Measurements from ENCODE around the gene HLCS. TPM values are rescaled to one million over a fixed set of nuclear protein-coding genes. Genes with fewer than 3 reads are reported as not detected.
A peak's percentile ranks its signal among the peaks of the same experiment; 100 is the strongest.

The HLCS gene
- total RNA-seq, 1 experiment from 2014 or later: 12.7 TPM

GRCh38 chr21:36968414-36968813, 1.9 kb upstream of the HLCS start:
- Histone ChIP-seq H2BK15ac (ENCODE audit: low read depth, low read length) (no peak overlapping the region), H3K79me1 (ENCODE audit: insufficient read depth, low read depth, low read length, poor library complexity, severe bottlenecking) (no peaks in the 10 kb centered on the region), H3K14ac (ENCODE audit: insufficient read depth, low read length) (no peak overlapping the region), H2AK5ac (ENCODE audit: insufficient read length, low read length) (no peak overlapping the region), H3K4ac (ENCODE audit: low read depth, low read length) (no peak overlapping the region), H4K91ac (ENCODE audit: insufficient read length, low read depth, low read length) (no peak overlapping the region), H4K5ac (ENCODE audit: insufficient read length, low read depth, low read length) (no peak overlapping the region), H2BK5ac (ENCODE audit: insufficient read length, low read length) (no peak overlapping the region), H3K18ac (ENCODE audit: insufficient read length, low read depth, low read length) (no peak overlapping the region), H2BK20ac (ENCODE audit: low read depth, low read length, poor library complexity, severe bottlenecking) (no peak overlapping the region), H3K23ac (ENCODE audit: insufficient read length, low read depth, low read length) (no peak overlapping the region), H3K79me2 (ENCODE audit: insufficient read depth, low read length) (no peaks in the 10 kb centered on the region), H4K8ac (replicated peaks; ENCODE audit: insufficient read length, low read depth, low read length) (no peak overlapping the region), H3K56ac (ENCODE audit: insufficient read length, low read depth, low read length) (no peak overlapping the region), H2BK120ac (ENCODE audit: low read depth, low read length, poor library complexity, severe bottlenecking) (no peak overlapping the region), H3K9ac (ENCODE audit: extremely low read depth, insufficient read length, low read length) (no peak overlapping the region), H2AFZ (ENCODE audit: low read length) (no peak overlapping the region), H3T11ph (ENCODE audit: low read length) (no peak overlapping the region), H3K4me2 (ENCODE audit: insufficient read depth, insufficient read length, low read length) (no peak overlapping the region), H3K27ac (ENCODE audit: insufficient read length, low read depth, low read length) (no peak overlapping the region), H3K23me2 (ENCODE audit: insufficient read length, low read depth, low read length, poor library complexity, severe bottlenecking) (peaks cover 3% of the 10 kb centered on the region), H4K20me1 (ENCODE audit: control insufficient read depth, insufficient read depth, insufficient read length) (no peaks in the 10 kb centered on the region), H3K27me3 (ENCODE audit: insufficient read depth, low read length) (no peaks in the 10 kb centered on the region), H3K4me1 (ENCODE audit: insufficient read depth, low read length) (no peaks in the 10 kb centered on the region), H3K9me3 (ENCODE audit: control insufficient read depth, low read depth, low read length) (no peaks in the 10 kb centered on the region), H2BK12ac (ENCODE audit: insufficient read length, low read depth, low read length) (no peak overlapping the region)
- Mint-ChIP-seq H3K9me3 (no peaks in the 10 kb centered on the region), H3K4me3 (0 out of 5 replicates have a peak overlapping the region, but pooled peaks of 1 of the 2 experiments have one; percentile 29), H3K4me1 (peaks cover 15% of the 10 kb centered on the region in 2 experiments), H3K27ac (no peak overlapping the region), H3K27me3 (ENCODE audit: low read depth) (no peaks in the 10 kb centered on the region; the same call in 1 of the 2 replicates), H3K36me3 (ENCODE audit: insufficient read depth in 1 of 3, low read depth in 3 of 3) (peaks cover 0 to 7% (median 4%) of the 10 kb centered on the region in 3 experiments; a peak in 4 of 7 replicates)
- no peak for DNase-seq
- TF ChIP-seq CTCF (conservative IDR thresholded peaks at IDR 0.05): no peak
- WGBS (ENCODE audit: extremely low coverage, insufficient read length, low lambda C conversion rate): no CpG with 5 or more reads among the region's 4 CpGs

Data from H9 (cell line).